Measurements from ENCODE around the gene PDXP. TPM values are rescaled to one million over a fixed set of nuclear protein-coding genes. Genes with fewer than 3 reads are reported as not detected.

Gene PDXP
- total and polyA plus RNA-seq, 2 of the 13 experiments (the other 11 are each of a cell fraction or from before 2014, with no cell fraction given) = 58.2 to 70.6 TPM

GRCh38 chr22:37609240-37610152, 49.0 kb upstream of the PDXP start (continued):
- 0 out of 2 replicates have a peak, but pooled peaks have one; percentile 27 for TF ChIP-seq ZNF33B (CRISPR knock-in tag; IDR thresholded peaks at IDR 0.05)
- TF ChIP-seq THYN1 (CRISPR knock-in tag; IDR thresholded peaks at IDR 0.05; ENCODE audit: borderline replicate concordance, low read depth) = no peak
- TF ChIP-seq PRDM15 (CRISPR knock-in tag; IDR thresholded peaks at IDR 0.05) = no peak
- peak in 1 of 2 experiments; percentile 39; a peak in 1 of 4 replicates for TF ChIP-seq POLR2A (IDR thresholded peaks at IDR 0.05; ENCODE audit: insufficient read depth in 1 of 2, low read depth in 2 of 2, low read length in 2 of 2)
- no peak for TF ChIP-seq NFIB (CRISPR knock-in tag; IDR thresholded peaks at IDR 0.05; ENCODE audit: borderline replicate concordance)
- no peak for TF ChIP-seq ZNF543 (CRISPR knock-in tag; IDR thresholded peaks at IDR 0.05)
- TF ChIP-seq PAXIP1 (CRISPR knock-in tag; conservative IDR thresholded peaks at IDR 0.05) = peak; percentile 61
- no peak for TF ChIP-seq KAT7 (CRISPR knock-in tag; IDR thresholded peaks at IDR 0.05; ENCODE audit: borderline replicate concordance)
- no peak for TF ChIP-seq SMARCC2 (IDR thresholded peaks at IDR 0.05)
- TF ChIP-seq MAFF (IDR thresholded peaks at IDR 0.05; ENCODE audit: low read depth, low read length) = no peak
- no peak for TF ChIP-seq ZNF512 (CRISPR knock-in tag; IDR thresholded peaks at IDR 0.05)
- no peak for TF ChIP-seq ZBTB38 (CRISPR knock-in tag; IDR thresholded peaks at IDR 0.05)
- peak; percentile 72 for TF ChIP-seq ZNF687 (CRISPR knock-in tag; IDR thresholded peaks at IDR 0.05)
- TF ChIP-seq ONECUT2 (CRISPR knock-in tag; IDR thresholded peaks at IDR 0.05) = no peak
- TF ChIP-seq ZNF670 (CRISPR knock-in tag; IDR thresholded peaks at IDR 0.05; ENCODE audit: borderline replicate concordance) = 0 out of 2 replicates have a peak, but pooled peaks have one; percentile 38

All from HepG2 (cell line).